GM19193 (cell line): ENCODE data around the gene OGDHL.

Source experiments
- POLR2A ChIP-seq: IDR thresholded peaks from 4 replicates; pipeline ENCODE4 v1.6.1; 2011; ENCODE audit not compliant: insufficient read depth, insufficient read length; ENCODE audit errors: extremely low read depth

OGDHL gene

DNA sequence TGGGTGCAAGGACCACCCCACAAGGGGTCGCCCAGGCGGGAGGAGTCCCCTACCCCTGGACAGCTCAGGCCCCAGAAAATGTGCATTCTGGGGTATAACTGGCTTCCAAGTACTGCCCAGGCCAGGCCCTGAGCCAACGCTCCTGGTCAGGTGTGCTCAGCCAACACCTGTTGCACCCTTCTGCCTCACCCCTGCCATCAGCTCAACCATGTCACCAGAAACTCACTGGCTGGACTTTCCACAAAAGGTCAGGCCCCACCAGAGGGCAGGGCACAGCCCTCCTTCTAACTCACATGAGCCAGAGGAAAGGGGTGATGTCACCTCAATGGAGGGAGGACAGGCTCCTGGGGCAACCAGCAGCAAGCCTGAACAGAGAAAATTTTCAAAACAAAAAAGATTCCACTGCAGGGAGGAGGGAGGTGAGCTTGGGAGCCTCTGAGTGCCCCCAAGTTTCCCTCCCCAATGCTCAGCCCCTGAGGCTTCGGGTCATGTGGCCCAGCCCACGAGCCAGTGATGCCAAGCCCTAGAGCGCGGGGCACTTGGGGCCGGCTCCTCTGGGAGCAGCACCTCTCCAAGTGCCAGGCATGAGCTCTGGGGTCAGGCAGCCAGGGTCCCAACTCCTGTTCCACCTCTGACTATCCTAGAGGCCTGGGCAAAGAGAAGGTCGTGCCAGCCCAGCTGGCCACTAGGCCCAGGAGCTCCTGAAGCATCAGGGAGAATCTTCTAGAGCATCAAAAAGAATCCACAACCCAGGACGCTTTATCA, 2.2 kb downstream of the OGDHL start:
- no peak for TF ChIP-seq POLR2A

DNA sequence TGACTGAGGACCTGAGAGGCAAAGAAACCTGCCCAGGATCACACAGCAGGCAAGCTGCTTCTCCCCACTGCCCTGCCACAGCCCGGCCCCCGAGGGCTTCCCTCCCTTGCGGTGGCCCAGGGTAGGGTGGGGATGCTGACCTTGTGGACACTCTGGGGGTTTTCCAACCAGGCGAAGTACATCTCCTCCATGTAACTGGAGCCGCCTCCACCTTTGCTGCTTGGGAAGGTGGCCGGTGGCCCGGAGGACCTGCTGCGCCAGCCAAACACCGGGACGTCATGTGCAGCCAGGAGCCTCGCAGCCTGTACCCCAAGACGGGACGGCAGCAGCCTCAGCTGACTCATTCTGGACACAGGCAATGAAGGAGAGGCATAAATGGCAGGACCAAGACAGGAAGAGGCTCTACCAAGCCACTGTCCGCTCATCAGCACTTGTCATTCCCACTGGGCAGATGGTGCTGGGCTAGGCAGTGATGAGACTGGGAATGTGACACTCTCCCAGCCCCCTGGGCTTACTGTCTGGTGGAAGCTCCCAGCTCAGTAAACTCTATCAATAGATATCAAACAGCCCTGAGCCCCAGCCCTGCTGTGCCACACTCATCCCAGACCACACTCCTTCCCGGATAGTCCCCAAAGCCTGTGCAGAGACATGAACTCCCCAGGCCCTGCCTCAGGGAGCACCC, 3.7 kb downstream of the OGDHL start:
- TF ChIP-seq POLR2A: no peak

GRCh38 chr10:49756641-49757040, 5.5 kb downstream of the OGDHL start:
- TF ChIP-seq POLR2A: no peak

DNA sequence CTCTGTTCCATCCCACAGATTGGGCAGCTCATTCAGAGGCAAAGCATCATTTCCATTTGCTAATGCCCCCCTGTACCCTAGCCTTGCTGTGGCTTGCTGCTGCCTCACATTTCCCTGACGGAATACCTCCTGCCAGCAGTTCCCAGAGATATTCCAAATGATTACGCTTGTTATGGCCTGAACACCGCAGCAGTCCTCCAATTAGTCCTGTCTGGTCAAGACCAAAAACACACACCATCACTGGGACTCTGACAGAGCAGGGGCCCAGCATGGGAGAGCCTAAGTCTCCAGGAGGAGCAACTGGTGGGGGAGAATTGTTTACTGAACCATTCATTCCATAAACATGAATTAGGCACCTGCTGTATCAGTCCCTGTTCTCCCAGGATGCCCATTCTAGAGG, 6.1 kb downstream of the OGDHL start:
- TF ChIP-seq POLR2A: no peak

DNA sequence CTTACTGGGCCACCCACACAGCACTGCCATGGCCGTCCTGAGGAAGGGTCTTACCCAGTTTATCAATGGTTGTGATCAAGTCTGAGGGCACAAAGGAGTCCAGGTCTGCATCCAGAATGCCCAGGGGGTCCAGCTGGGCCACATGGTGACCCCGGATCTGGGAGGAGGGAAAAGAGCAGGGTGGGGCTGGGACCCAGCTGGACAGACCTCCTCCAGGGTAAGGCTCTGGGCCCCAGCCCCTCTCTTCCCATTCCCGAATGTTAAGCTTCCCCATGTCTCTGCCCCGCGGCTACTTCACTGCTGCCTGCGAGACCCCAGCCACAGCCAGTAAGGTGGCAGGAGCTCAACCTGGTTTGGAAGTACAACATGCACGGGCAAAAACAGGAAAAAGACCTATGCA, 9.5 kb downstream of the OGDHL start:
- no peak for TF ChIP-seq POLR2A

DNA sequence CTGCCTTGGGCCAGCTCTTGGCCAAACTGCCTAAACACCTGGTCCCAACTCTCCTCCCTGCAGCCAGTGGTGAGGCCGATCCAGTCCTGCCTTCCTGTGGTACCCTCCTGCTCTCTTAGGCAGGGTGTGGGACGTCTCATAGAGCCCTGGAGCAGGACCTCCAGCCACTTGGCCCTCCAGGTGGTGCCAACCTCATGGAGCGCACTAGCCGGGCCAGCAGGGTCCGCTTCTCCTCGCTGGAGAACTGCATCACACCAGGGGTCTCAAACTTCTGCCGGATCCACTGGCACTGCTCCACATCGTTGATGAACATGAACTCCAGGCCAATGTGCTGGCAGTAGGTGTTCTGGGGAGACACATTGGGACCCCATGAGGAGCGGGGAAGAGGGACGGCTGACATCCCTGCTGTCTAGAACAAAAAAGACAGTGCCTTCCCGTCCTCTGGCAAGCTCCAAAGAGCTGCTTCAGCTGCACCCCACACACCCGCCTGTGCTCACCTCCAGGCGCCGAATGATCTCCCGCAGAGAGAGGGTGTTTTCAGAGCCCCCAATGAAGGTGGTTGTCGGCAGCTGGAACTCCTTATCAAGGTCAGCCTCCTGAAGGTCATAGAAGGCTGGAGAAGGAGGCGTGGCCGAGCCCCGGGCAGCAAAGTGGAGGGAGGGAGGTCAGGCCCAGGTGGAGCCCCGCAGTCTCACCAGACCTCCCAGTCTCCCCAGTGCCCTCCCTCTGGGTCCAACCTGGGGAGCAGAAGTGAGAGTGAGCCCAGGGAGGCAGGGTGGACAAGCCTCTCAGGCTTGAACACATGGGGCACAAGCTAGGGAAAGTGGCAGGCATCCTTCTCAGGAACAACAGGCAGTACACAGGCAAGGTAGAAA, 10.2 kb downstream of the OGDHL start:
- no peak for TF ChIP-seq POLR2A

DNA sequence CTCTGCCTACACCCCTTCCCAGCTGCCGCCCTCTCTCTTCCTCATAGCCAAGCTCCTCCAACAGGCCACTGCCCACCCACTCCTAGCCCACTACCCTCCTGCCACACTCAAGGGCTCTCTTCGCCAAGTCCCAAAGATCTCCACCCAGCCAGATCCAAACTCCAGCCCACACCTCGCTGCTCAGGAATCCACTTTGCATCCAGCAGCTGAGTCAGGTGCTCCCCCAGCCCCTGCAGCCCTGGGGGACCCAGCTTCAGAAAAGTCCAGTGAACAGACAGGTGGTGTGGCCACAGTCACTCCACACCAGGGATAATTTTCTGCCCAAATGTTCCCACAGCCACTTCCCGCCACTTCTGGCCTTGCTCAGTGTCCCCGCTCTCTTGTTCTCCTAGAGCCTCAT, 10.9 kb downstream of the OGDHL start:
- no peak for TF ChIP-seq POLR2A

GRCh38 chr10:49750546-49750945, 11.6 kb downstream of the OGDHL start:
- no peak for TF ChIP-seq POLR2A

DNA sequence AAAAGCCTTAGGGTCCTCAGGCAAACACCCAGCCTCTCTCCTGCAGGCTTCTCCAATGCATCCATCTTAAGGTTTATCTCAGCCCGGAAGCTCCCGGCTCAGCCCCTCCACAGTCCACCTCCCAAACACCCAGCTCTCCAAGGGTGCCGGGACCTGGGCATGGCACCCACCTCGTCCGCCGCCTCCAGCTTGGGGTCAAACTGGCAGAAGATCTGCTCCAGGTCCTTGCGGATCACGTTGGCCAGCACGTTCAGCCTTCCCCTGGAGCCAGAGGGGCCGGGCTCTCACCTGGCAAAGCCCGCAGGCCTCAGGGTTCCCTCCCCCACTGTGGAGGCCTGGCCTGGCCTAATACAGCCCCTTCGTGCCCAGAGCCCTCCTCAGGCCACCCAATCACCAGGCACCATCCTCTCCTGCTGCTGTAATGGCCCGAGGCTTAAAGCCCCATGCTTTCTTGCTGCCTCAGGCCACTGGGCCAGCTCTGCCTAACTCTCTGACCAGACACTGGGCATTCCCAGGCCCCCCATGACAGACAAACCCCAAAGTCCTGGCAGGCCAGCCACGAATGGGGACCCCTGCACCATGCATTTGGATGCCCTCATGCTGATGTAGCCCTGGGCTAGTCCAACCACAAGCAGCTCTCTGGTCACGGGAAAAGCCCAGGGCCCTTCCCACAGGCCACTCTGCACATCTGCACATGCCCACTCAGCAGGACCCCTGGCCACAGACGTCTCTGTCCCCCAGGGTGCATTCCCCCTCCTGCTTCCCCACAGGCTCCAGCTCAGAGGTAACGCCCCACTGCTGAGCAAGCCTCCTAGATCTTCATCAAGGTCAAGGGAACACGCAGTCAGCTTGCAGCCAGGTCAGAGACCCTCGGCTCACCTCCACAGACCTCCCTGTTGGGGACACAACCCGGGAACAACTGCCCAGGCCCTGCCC, 12.3 kb downstream of the OGDHL start:
- no peak for TF ChIP-seq POLR2A

- no peak for TF ChIP-seq POLR2A
Observed at GRCh38 chr10:49749144-49749543, 13.0 kb downstream of the OGDHL start.

GRCh38 chr10:49748006-49748405, 14.1 kb downstream of the OGDHL start:
- TF ChIP-seq POLR2A: no peak

GRCh38 chr10:49747303-49747646, 14.8 kb downstream of the OGDHL start:
- no peak for TF ChIP-seq POLR2A

- no peak for TF ChIP-seq POLR2A
Observed at GRCh38 chr10:49746626-49747302, 15.4 kb downstream of the OGDHL start.

DNA sequence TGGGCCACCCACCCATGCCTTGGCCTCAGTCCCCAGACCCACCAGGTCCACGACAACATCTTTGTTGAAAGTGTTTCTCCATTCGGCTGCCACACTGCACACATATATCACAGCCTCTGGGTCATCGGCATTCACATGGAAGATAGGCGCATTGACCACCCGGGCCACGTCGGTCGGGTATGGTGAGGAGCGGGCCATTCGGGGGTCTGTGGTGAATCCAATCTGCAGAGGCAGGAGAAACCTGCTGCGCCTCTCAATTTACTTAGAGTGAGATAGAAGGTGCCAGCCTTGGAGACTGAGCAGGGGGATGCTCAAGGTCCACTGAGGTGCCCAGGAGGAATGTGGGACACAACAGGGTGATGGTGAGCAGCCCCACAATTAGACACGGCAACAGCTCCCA, 16.4 kb downstream of the OGDHL start:
- no peak for TF ChIP-seq POLR2A
